ENCODE results near the gene NAT8L. TPM values are rescaled to one million over a fixed set of nuclear protein-coding genes. Genes with fewer than 3 reads are reported as not detected.

NAT8L gene
- total RNA-seq, 1 experiment from 2014 or later = 9.2 TPM

DNA sequence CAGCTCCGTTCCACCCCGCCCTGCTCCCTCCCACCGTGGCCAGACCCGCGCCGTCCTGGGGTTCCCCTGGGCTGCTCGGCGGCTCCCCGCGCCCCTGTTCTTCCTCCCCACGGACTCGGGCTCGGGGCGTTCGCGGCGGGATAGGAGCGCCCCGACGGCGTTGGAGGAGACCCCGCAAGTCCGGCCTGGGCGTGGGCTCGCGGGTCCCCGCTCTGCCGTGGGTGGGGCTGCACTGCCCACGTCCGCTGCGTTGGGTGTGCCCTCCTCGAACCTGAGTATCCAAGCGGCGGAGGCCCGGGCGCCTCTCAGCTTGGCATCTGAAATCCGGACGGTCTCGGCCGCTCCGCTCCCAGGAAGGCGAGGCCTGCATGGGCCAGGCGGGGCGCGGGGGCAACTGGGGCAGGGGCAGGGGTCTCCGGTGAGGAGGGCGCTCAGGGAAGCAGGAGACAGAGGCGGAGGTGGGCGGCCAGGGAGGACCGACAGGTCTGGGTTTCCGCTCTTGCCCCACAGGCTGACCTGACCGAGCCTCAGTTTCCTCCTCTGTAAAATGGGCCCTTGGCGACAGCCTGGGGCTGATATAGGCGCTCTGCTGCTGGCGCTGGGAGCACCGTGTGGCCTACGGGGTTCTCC lies 12.0 kb upstream of the NAT8L start (continued):
- no peak for TF ChIP-seq REST (IDR thresholded peaks at IDR 0.05; ENCODE audit: low read depth)

DNA sequence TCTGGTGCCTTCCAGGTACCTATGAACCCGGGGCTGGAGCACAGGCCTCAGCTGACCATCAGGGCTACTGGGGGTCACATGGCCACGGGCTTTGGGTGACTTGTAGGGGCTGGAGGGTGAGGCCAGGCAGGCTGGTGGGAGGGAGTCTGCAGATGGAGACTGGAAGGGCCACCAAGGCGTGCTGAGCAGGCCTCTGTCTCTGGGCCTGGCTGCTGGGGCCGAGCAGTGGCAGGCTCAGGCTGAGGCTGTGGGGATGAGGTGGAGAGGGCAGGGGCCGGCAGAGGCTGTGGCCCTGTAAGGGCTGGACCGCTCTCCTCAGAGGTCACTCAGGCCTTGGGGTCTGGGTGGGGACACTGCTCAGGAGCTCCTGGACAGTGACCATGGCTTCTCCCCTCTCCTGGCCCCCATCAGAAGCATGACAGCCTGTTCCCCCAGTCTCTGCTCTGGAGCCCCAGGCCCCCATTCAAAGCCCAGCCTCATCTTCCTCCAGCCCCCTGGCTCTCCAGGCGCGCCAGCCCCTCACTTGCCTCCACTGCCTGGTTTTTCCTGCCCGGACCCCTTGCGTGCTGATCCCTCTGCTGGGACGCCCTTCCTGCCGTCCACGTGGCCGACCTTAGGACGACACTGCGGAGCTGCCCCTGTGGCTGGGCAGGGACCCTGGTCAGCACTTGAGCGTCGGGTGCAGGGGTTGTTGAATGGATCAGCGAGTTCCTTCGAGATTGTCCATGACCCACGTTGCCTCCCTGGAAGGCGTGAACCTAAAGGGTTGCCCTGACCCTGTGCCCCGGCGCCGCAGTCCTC lies 11.1 kb upstream of the NAT8L start:
- intact Hi-C loops (cut with micrococcal nuclease) = no loop called here
- Histone ChIP-seq H3K4me2 (ENCODE audit: low read length) (peak overlapping the region; percentile 48; the same call in 1 of the 2 replicates), H2AFZ (ENCODE audit: low read depth, low read length, poor library complexity, severe bottlenecking) (no peak overlapping the region)

More for the DNA sequence above, 11.1 kb upstream of the NAT8L start:
- Histone ChIP-seq H3K27me3 (ENCODE audit: insufficient read depth, low read length) (no peaks in the 10 kb centered on the region), H3K4me1 (ENCODE audit: control insufficient read depth in 1 of 2, insufficient read depth in 2 of 2, low read length in 2 of 2) (peaks cover 5 to 27% of the 10 kb centered on the region in 2 experiments; a peak in 3 of 4 replicates), H3K36me3 (ENCODE audit: control insufficient read depth in 1 of 2, insufficient read depth in 2 of 2, low read length in 2 of 2) (peaks cover 0 to 5% of the 10 kb centered on the region in 2 experiments; a peak in 2 of 4 replicates), H3K4me3 (replicated peaks in 1 of 2; ENCODE audit: low read depth in 1 of 2, low read length in 2 of 2) (no peak overlapping the region), H3K9ac (ENCODE audit: low read length) (no peak overlapping the region), H3K79me2 (ENCODE audit: insufficient read depth, low read length) (peaks cover 4% of the 10 kb centered on the region; the same call in 1 of the 2 replicates), H3K27ac (ENCODE audit: low read depth, low read length) (no peak overlapping the region), H3K9me2 (ENCODE audit: insufficient read depth) (no peaks in the 10 kb centered on the region), H3K9me3 (ENCODE audit: control insufficient read depth in 1 of 2, insufficient read depth in 1 of 2, low read depth in 1 of 2, low read length in 2 of 2) (no peaks in the 10 kb centered on the region; a peak in 1 of 4 replicates), H4K20me1 (ENCODE audit: insufficient read depth) (no peaks in the 10 kb centered on the region)
- no peak for DNase-seq (ENCODE audit: low read depth, low spot score)
- no peak for ATAC-seq
- ChIA-PET POLR2A (no interaction called here), CTCF (no interaction called here), RAD21 (ENCODE audit: low non-redundant PET in 1 of 2, low total read pairs in 2 of 2, uncharacterized antibody in 2 of 2, unreplicated experiment in 2 of 2) (no interaction called here)
- TF ChIP-seq CBX3 (IDR thresholded peaks at IDR 0.05; ENCODE audit: low read depth) = no peak
- no TSS peak for BruUV-seq (replicated peaks)
